Thoracic aorta endothelial cell (primary cell): Measurements from ENCODE around the gene ABCA7. TPM values are rescaled to one million over a fixed set of nuclear protein-coding genes. Genes with fewer than 3 reads are reported as not detected.

Experiments
- small RNA-seq: library from RNA; depleted of rRNA; stranded (forward); fragments of <200 nt; gene quantifications from one replicate; pipeline ENCODE3, GENCODE V24; 2012
- total RNA-seq: library from RNA; depleted of rRNA; stranded (reverse); fragments of >200 nt; gene quantifications from 2 replicates; pipeline ENCODE4 v1.2.3, GENCODE V29; 2012

ABCA7 gene, protein sequence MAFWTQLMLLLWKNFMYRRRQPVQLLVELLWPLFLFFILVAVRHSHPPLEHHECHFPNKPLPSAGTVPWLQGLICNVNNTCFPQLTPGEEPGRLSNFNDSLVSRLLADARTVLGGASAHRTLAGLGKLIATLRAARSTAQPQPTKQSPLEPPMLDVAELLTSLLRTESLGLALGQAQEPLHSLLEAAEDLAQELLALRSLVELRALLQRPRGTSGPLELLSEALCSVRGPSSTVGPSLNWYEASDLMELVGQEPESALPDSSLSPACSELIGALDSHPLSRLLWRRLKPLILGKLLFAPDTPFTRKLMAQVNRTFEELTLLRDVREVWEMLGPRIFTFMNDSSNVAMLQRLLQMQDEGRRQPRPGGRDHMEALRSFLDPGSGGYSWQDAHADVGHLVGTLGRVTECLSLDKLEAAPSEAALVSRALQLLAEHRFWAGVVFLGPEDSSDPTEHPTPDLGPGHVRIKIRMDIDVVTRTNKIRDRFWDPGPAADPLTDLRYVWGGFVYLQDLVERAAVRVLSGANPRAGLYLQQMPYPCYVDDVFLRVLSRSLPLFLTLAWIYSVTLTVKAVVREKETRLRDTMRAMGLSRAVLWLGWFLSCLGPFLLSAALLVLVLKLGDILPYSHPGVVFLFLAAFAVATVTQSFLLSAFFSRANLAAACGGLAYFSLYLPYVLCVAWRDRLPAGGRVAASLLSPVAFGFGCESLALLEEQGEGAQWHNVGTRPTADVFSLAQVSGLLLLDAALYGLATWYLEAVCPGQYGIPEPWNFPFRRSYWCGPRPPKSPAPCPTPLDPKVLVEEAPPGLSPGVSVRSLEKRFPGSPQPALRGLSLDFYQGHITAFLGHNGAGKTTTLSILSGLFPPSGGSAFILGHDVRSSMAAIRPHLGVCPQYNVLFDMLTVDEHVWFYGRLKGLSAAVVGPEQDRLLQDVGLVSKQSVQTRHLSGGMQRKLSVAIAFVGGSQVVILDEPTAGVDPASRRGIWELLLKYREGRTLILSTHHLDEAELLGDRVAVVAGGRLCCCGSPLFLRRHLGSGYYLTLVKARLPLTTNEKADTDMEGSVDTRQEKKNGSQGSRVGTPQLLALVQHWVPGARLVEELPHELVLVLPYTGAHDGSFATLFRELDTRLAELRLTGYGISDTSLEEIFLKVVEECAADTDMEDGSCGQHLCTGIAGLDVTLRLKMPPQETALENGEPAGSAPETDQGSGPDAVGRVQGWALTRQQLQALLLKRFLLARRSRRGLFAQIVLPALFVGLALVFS (N-terminal part only)
- 4.1 and 6.2 TPM in 2 replicates for total RNA-seq

DNA sequence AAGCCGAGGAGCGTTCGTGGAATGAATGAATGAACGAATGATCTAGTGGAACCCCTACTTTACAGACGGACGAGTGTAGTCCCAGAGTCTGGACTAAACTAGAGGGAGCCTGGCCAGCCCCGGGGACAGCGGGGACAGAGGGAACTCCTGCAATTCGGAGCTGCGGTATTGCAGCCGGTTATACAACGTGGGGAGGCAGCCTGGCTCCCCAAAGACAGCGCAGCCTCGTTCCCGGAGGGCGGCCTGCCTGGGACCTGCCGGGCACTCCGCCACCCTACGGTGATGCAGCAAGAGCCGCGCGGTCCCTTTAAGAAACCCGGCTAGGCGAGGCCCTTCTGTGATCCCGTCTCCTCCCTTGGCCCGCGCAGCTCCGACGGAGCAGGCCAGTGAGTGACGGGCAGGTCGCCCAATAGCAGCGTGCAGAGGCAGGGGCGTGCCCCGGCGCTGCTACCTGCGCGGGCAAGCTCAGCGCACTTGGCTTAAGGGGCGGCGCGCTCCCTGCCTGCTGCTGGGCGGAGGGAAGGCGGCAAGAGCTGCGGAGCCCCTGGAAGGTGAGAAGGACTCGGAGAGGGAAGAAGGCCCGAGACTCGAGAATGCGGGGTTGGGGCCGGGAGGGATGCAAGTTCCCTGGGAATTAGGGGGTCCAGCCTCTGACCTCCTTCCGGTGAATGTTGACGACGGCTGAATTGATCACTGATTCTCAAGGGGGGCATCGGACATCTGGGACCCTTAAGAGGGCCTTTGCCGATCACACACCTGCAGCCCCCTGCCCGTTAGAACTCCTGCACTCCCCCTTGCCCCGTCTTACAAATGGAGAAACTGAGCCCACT, at the start of gene ABCA7:
Gene ABCA7, plus strand, starts transcription at position 462 of the 830 bp plus-strand sequence. CDS start 1,255 bp downstream, outside the sequence.

DNA sequence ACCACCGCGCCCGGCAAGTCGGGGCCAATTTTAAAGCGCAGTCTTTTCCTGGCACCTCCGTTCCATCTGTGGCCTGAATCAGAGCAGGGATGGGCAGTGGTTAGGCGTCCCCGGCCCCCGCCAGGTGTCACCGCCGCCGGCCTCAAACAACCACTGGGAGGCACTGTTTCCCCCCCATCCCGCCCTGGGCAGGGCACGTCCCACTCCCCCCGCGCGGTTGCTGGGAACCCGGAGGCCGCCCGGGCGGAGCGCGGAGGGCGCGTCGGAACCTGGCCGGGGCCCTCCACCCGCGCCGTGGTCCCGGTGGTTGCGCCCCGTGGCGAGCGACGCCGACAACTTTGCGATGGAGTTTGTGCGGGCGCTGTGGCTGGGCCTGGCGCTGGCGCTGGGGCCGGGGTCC, 39.8 kb upstream of the ABCA7 start, which contains the start of gene GRIN3B:
Gene GRIN3B, plus strand, starts transcription at position 325 of the 400 bp plus-strand sequence. Its CDS starts 19 bp downstream, at position 344.

DNA sequence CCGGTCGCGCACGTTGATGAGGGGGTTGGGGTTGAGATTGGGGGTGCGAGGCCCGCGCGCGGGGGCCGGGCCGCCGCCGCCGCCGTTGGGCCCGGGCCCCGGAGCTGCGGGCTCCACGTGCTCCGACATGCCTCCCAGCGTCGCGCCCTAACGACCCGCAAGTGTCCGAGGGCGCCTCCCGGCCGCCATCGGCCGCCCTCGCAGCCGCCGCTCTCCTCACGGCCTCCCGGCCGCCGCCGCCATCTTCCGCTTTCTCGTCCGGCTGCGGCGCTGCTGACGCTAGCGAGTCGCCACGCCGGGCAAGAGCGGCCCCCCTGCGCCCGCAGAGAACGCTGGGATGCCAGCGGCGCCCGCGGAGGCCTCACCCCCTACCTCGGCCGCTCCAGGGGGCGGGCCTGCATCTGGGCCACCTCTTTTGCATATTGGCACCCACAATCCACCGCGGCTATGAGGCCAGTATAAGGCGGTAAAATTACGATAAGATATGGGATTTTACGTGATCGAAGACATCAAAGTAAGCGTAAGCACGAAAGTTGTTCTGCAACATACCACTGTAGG, 19.0 kb upstream of the ABCA7 start, which contains the start of gene TMEM259:
Gene TMEM259, minus strand, starts transcription at position 256 of the 558 bp plus-strand sequence. Its CDS starts 127 bp downstream, at position 129.

DNA sequence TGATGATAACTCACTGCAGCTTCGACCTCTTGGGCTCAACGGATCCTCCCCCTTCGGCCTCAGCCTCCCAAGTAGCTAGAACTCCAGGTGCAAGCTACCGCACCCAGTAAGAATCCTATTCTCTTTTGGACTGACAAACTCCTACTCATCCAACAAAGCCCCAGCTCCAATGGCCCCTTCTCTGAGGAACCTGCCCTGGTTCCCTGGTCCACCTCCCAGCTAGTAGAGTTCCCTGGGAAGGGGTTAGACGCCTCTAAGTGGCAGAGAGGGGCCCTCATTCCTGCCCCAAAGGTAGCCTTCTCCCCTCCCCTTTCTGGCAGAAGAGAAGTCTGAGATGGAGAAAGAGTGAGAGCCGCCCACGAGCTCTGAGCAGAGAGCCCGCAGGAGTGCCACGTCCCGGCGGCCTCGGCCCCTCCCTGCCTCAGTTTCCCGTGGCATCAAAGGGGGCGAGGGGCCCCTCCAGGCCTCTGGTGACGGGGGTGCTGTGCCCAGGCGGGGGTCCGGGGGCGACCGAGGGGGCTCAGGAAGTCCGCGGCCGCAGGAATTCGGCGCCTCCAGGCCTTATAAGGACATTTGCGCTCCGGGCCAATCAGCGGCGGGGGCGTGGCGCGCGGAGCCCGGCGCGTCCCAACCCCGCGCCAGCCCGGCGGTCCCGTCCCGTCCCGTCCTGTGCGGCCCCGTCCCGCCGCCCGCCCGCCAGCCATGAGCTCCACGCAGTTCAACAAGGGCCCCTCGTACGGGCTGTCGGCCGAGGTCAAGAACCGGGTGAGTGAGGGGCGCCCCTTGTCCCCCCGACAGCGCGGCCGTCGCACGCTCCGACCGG, 13.7 kb upstream of the ABCA7 start, which contains the start of gene CNN2:
Gene CNN2, plus strand, starts transcription at position 649 of the 823 bp plus-strand sequence. Its CDS starts 54 bp downstream, at position 703.

DNA sequence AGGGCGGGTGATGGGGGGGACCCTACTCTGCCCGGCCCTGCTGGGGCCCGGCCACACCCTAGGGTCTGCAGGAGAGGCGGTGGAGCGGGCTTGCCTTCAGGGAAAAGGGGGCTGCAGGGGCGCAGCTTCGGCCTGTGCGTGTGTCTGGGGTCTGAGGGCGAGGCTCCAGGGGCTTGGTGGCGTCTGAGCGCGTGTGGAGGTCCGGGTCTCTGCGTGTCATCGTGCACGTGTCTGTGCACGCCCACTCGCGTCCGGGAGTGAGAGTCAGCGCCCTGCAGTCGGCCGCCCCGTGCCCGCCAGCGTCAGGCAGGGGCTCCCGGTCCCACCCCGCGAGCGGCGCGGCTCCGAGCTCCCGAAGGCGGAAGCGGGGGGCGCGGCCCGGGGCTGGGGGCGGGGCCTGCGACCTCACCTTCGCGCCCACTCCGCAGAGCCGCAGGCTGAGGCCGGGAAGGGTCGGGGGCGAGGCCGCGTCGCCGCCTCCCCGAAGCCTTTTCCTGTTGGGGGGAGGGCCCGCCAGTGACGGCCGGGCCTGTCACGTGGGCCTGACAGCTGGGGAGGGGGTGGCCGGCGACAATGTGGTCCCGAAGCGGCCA, 26.9 kb downstream of the ABCA7 start, which contains the start of gene ARHGAP45:
Gene ARHGAP45, plus strand, starts transcription at position 420 of the 593 bp plus-strand sequence. CDS start 239 bp downstream, outside the sequence.

DNA sequence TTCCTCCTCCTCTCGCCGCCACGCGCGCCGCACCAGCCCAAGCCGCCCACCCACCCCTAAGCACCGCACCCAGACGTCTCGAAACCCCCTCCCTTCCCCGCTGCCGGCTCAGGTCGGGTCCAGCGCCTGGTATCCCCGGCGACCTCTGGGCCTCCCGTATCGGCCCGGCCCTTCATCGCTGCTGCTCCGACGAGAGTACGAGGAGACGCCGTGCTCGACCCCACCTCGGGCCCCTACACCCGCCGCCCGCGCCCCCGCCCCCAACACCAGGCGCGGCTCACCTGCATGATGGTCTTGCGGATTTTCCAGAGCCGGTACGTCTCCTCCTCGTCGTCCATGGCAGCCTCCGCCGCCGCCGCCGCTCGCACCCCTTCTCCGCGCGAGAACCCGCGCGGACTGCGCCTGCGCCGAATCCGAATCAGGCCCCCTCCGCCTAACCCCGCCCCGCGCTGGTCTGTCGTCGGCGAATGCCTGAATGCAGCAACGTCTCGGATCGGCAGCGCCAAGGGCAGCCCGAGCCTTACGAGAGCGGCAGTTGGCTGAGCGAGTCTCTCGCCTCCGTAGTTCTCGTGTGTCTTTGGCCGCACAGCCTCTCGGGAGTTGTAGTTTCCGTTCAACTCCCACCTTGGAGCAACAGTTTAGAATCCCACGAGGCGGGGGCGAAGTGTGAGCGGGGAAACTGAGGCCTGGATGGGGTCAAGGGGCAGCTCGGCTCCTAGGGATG, 55.2 kb downstream of the ABCA7 start, which contains the start of gene POLR2E:
Gene POLR2E, minus strand, starts transcription at position 398 of the 724 bp plus-strand sequence. Its CDS starts 60 bp downstream, at position 338.

DNA sequence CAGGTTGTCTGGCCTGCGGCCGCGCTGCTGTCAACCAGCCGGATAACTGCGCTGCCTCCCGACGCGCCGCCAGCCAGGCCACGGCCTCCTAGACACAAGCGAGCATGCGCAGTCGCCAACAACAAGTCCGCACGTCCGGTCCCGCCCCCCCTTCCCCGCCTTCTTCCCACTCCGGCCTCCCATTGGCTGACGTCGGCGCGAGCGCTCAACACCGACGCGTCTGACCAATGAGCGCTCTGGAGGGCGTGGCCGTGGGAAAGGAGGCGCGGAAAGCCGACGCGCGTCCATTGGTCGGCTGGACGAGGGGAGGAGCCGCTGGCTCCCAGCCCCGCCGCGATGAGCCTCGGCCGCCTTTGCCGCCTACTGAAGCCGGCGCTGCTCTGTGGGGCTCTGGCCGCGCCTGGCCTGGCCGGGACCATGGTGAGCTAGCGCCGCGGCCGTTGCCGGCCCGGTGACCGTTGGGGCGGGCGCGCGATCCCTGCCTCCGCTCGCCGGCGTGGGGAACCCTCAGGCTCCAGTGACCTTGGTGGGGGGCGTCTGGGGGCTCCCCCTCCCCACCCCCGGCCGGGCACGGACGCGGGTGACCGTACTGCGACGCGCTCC, 63.9 kb downstream of the ABCA7 start, which contains the start of gene GPX4:
Gene GPX4, plus strand, starts transcription at position 287 of the 603 bp plus-strand sequence. Its CDS starts 50 bp downstream, at position 337.

Small RNA genes within 50 kb of the gene (small RNA-seq; reads per million reads assigned to genes)
- gene RNU6-2, result 8.7 reads per million, percentile 90 among the genes with 10 or more reads in this experiment

Other genes starting within 250 kb of the ABCA7 start
- gene PTBP1, start 242.7 kb upstream of the ABCA7 start, total RNA-seq, result 200 and 249 TPM in 2 replicates
- gene PLPPR3, start 218.2 kb upstream of the ABCA7 start, total RNA-seq, result 0.07 and 0.40 TPM in 2 replicates
- gene AZU1, start 212.3 kb upstream of the ABCA7 start, total RNA-seq, result not detected in 2 replicates
- not detected in 2 replicates for gene PRTN3, start 199.1 kb upstream of the ABCA7 start, total RNA-seq
- not detected in 2 replicates for gene ELANE, start 187.8 kb upstream of the ABCA7 start, total RNA-seq
- 1.1 and 2.3 TPM in 2 replicates for gene CFD, start 180.4 kb upstream of the ABCA7 start, total RNA-seq
- 25.5 and 29.4 TPM in 2 replicates for gene MED16, start 146.9 kb upstream of the ABCA7 start, total RNA-seq
- not detected in 2 replicates for gene RNU6-9, start 146.6 kb upstream of the ABCA7 start, total RNA-seq
- gene R3HDM4, start 126.9 kb upstream of the ABCA7 start, total RNA-seq, result 20.1 and 26.1 TPM in 2 replicates
- not detected in 2 replicates for gene KISS1R, start 122.8 kb upstream of the ABCA7 start, total RNA-seq
- 6.9 and 10.0 TPM in 2 replicates for gene ARID3A, start 114.1 kb upstream of the ABCA7 start, total RNA-seq
- gene WDR18, start 55.8 kb upstream of the ABCA7 start, total RNA-seq, result 47.2 and 65.5 TPM in 2 replicates
- gene GRIN3B, start 39.7 kb upstream of the ABCA7 start, total RNA-seq, result 0.43 and 0.80 TPM in 2 replicates
- 61.7 and 66.5 TPM in 2 replicates for gene TMEM259, start 19.0 kb upstream of the ABCA7 start, total RNA-seq
- not detected in 2 replicates for gene RNU6-2, start 18.6 kb upstream of the ABCA7 start, total RNA-seq
- gene CNN2, start 13.5 kb upstream of the ABCA7 start, total RNA-seq, result 140 and 181 TPM in 2 replicates
- gene ARHGAP45, start 27.1 kb downstream of the ABCA7 start, total RNA-seq, result 6.8 and 12.9 TPM in 2 replicates
- gene POLR2E, start 55.3 kb downstream of the ABCA7 start, total RNA-seq, result 82.4 and 139 TPM in 2 replicates
- gene GPX4, start 63.9 kb downstream of the ABCA7 start, total RNA-seq, result 226 and 365 TPM in 2 replicates
- gene SBNO2, start 134.2 kb downstream of the ABCA7 start, total RNA-seq, result 26.5 and 37.5 TPM in 2 replicates
- gene STK11, start 165.7 kb downstream of the ABCA7 start, total RNA-seq, result 68.5 and 75.7 TPM in 2 replicates
- gene CBARP, start 197.9 kb downstream of the ABCA7 start, total RNA-seq, result 3.1 and 3.8 TPM in 2 replicates
- gene ATP5F1D, start 201.6 kb downstream of the ABCA7 start, total RNA-seq, result 21.3 and 23.3 TPM in 2 replicates
- 20.2 and 22.2 TPM in 2 replicates for gene MIDN, start 208.5 kb downstream of the ABCA7 start, total RNA-seq
- 129 and 154 TPM in 2 replicates for gene CIRBP, start 229.2 kb downstream of the ABCA7 start, total RNA-seq
- 25.6 and 30.5 TPM in 2 replicates for gene FAM174C, start 235.4 kb downstream of the ABCA7 start, total RNA-seq
- gene EFNA2, start 245.8 kb downstream of the ABCA7 start, total RNA-seq, result 0.27 TPM in 1 of 2 replicates, not detected in the other